ENCODE measurements around the gene FOXK1. TPM values are rescaled to one million over a fixed set of nuclear protein-coding genes. Genes with fewer than 3 reads are reported as not detected.

FOXK1 gene
- total RNA-seq, 2 donors from 2014 or later = 36.9 to 43.4 TPM

- no peaks in the 10 kb centered on the region for H3K27me3 ChIP-seq (ENCODE audit: control insufficient read depth, insufficient read depth, low read length, poor library complexity, severe bottlenecking)
- H3K9ac ChIP-seq (ENCODE audit: extremely low read depth, low read length, poor library complexity, severe bottlenecking) = no peak overlapping the region
These were observed 43.1 kb upstream of the FOXK1 start for GRCh38 chr7:4638781-4639575.

GRCh38 chr7:4641091-4641666, 40.9 kb upstream of the FOXK1 start:
- Mint-ChIP-seq H3K4me3 (peak overlapping the region; percentile 39), H3K36me3 (ENCODE audit: low read depth) (peaks cover 3% of the 10 kb centered on the region)
- WGBS, 2 experiments (ENCODE audit: insufficient coverage in 1 of 2, insufficient read length in 1 of 2) = 55 to 90% methylated on average over 7 to 18 of the region's 18 CpGs

More at GRCh38 chr7:4638781-4639575, 43.1 kb upstream of the FOXK1 start:
- Histone ChIP-seq H3K4me1 (ENCODE audit: control insufficient read depth, insufficient read depth, low read length) (no peaks in the 10 kb centered on the region), H3K36me3 (ENCODE audit: control insufficient read depth, insufficient read depth, low read length) (no peaks in the 10 kb centered on the region), H3K27ac (ENCODE audit: low read depth, low read length) (no peak overlapping the region), H3K4me3 (ENCODE audit: low read length) (no peak overlapping the region), H3K9me3 (ENCODE audit: control insufficient read depth, low read length) (no peaks in the 10 kb centered on the region)
- 87 to 89% methylated on average over 16 to 17 of the region's 17 CpGs for WGBS, 2 experiments (ENCODE audit: insufficient coverage in 1 of 2, insufficient read length in 1 of 2)
- Mint-ChIP-seq H3K4me3 (no peak overlapping the region), H3K4me1 (no peaks in the 10 kb centered on the region), H3K27me3 (ENCODE audit: insufficient read depth) (peaks cover 19% of the 10 kb centered on the region), H3K27ac (no peak overlapping the region), H3K36me3 (ENCODE audit: low read depth) (peaks cover 3% of the 10 kb centered on the region), H3K9me3 (peaks cover 9% of the 10 kb centered on the region)
- no peak for TF ChIP-seq CTCF (conservative IDR thresholded peaks at IDR 0.05)
- no peak for DNase-seq

More at GRCh38 chr7:4641091-4641666, 40.9 kb upstream of the FOXK1 start:
- no peak for DNase-seq
- Mint-ChIP-seq H3K27me3 (ENCODE audit: insufficient read depth) (peaks cover 22% of the 10 kb centered on the region), H3K4me1 (no peaks in the 10 kb centered on the region), H3K9me3 (peaks cover 9% of the 10 kb centered on the region), H3K27ac (no peak overlapping the region)
- H3K4me1 ChIP-seq (ENCODE audit: control insufficient read depth, insufficient read depth, low read length) = no peaks in the 10 kb centered on the region
- H3K27ac ChIP-seq (ENCODE audit: low read depth, low read length) = no peak overlapping the region
- no peak for TF ChIP-seq CTCF (conservative IDR thresholded peaks at IDR 0.05)
- no peaks in the 10 kb centered on the region for H3K36me3 ChIP-seq (ENCODE audit: control insufficient read depth, insufficient read depth, low read length)
- H3K9me3 ChIP-seq (ENCODE audit: control insufficient read depth, low read length) = no peaks in the 10 kb centered on the region
- no peaks in the 10 kb centered on the region for H3K27me3 ChIP-seq (ENCODE audit: control insufficient read depth, insufficient read depth, low read length, poor library complexity, severe bottlenecking)
- no peak overlapping the region for H3K9ac ChIP-seq (ENCODE audit: extremely low read depth, low read length, poor library complexity, severe bottlenecking)
- peak overlapping the region; percentile 69 for H3K4me3 ChIP-seq (ENCODE audit: low read length)

All from endodermal cell (in vitro differentiated cells).